BE2C (cell line): ENCODE measurements around the gene S100A5.

Experiments
- DNase-seq: peaks from one replicate; pipeline ENCODE4 v3.0.0-alpha.2; 2020
- H3K27me3 ChIP-seq: fragments of 250-450 bp; sonication (Bioruptor Pico); 2 replicates; pipeline ENCODE4 v1.5.1; 2020; ENCODE audit warnings: mild to moderate bottlenecking
- H3K36me3 ChIP-seq: fragments of 250-450 bp; sonication (Bioruptor Pico); 2 replicates; pipeline ENCODE4 v1.5.1; 2020; ENCODE audit warnings: mild to moderate bottlenecking
- H3K4me1 ChIP-seq: fragments of 250-450 bp; sonication (Bioruptor Pico); 2 replicates; pipeline ENCODE4 v1.5.1; 2020
- H3K4me3 ChIP-seq: 2 replicates; pipeline ENCODE4 v1.5.1; 2011; ENCODE audit warnings: low read depth, low read length
- H3K9me3 ChIP-seq: fragments of 250-450 bp; sonication (Bioruptor Pico); 2 replicates; pipeline ENCODE4 v1.5.1; 2020
- CTCF ChIP-seq: IDR thresholded peaks from 2 replicates; pipeline ENCODE4 v1.5.1; 2012; ENCODE audit warnings: mild to moderate bottlenecking, low read depth, low read length

Gene S100A5

GRCh38 chr1:153490272-153491051 lies 50.3 kb downstream of the S100A5 start:
- Histone ChIP-seq H3K4me1 (peaks cover 14% of the 10 kb centered on the region), H3K36me3 (no peaks in the 10 kb centered on the region), H3K27me3 (no peaks in the 10 kb centered on the region), H3K4me3 (no peak overlapping the region), H3K9me3 (no peaks in the 10 kb centered on the region)
- peak; percentile 33 for DNase-seq
- TF ChIP-seq CTCF: no peak

DNA sequence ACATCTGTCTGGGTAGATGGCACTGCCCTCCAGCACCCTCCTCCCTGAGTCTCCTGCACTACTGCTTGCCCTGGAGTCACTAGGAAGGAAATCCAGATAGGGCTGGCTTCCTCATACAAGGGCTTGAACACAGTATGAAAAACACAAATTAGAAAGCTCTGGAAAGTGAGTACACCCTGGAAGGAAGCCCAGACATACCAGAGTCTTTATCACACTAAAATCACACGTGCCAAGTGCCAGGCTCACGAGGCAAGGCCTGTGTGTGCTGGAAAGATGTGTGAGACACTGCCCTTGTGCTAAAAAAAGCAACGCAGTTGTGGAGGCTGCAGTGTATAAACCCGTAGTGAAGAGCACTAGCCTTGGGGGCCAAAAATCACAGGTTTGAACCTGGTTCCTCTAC lies 52.0 kb downstream of the S100A5 start:
- DNase-seq: no peak
- H3K4me3 ChIP-seq: no peak overlapping the region
- H3K36me3 ChIP-seq: no peaks in the 10 kb centered on the region
- TF ChIP-seq CTCF: no peak
- H3K9me3 ChIP-seq: no peaks in the 10 kb centered on the region
- H3K27me3 ChIP-seq: no peaks in the 10 kb centered on the region
- peaks cover 12% of the 10 kb centered on the region for H3K4me1 ChIP-seq

DNA sequence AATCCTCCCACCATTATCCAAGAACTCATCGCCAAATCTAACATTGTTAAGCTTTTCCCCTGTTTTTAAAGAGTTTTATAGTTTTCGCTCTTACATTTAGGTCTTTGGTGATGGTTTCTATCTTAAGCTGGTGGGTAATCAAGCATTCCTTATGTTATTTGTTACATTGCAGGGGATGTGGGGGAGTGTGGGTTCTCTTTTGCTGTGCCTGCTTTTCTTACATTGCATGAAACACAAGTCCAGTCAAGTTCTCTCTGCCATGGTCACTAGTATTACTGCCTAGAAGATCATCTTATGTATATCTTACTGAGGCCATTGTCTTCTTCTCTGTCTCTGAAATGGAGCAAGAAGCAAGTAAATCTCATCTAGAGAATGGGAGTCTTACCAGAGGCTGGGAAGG lies 53.0 kb downstream of the S100A5 start:
- no peaks in the 10 kb centered on the region for H3K27me3 ChIP-seq
- no peak for TF ChIP-seq CTCF
- peaks cover 12% of the 10 kb centered on the region for H3K4me1 ChIP-seq
- DNase-seq: no peak
- H3K9me3 ChIP-seq: no peaks in the 10 kb centered on the region
- no peaks in the 10 kb centered on the region for H3K36me3 ChIP-seq
- no peak overlapping the region for H3K4me3 ChIP-seq
